Ishikawa (cell line): ENCODE results near the gene ABCC1.

Experiments used
- CREB1 ChIP-seq: IDR thresholded peaks from 2 replicates; pipeline ENCODE4 v1.6.1; 2012; ENCODE audit warnings: low read depth
- EP300 ChIP-seq: IDR thresholded peaks from 2 replicates; pipeline ENCODE4 v1.6.1; 2012; ENCODE audit warnings: borderline replicate concordance
- TAF1 ChIP-seq: IDR thresholded peaks from 2 replicates; pipeline ENCODE4 v1.6.1; 2012; ENCODE audit warnings: low read depth, mild to moderate bottlenecking
- ZBTB7A ChIP-seq: IDR thresholded peaks from 2 replicates; pipeline ENCODE4 v1.6.1; 2012; ENCODE audit warnings: low read depth
- TF ChIP-seq, protein P1 (sequence below): IDR thresholded peaks from 2 replicates; pipeline ENCODE4 v1.6.1; 2012; ENCODE audit warnings: low read depth, mild to moderate bottlenecking

GRCh38 chr16:16047761-16048160 lies 98.3 kb downstream of the ABCC1 start:
- no peak for TF ChIP-seq EP300
- no peak for TF ChIP-seq ZBTB7A
- TF ChIP-seq, protein P1, sequence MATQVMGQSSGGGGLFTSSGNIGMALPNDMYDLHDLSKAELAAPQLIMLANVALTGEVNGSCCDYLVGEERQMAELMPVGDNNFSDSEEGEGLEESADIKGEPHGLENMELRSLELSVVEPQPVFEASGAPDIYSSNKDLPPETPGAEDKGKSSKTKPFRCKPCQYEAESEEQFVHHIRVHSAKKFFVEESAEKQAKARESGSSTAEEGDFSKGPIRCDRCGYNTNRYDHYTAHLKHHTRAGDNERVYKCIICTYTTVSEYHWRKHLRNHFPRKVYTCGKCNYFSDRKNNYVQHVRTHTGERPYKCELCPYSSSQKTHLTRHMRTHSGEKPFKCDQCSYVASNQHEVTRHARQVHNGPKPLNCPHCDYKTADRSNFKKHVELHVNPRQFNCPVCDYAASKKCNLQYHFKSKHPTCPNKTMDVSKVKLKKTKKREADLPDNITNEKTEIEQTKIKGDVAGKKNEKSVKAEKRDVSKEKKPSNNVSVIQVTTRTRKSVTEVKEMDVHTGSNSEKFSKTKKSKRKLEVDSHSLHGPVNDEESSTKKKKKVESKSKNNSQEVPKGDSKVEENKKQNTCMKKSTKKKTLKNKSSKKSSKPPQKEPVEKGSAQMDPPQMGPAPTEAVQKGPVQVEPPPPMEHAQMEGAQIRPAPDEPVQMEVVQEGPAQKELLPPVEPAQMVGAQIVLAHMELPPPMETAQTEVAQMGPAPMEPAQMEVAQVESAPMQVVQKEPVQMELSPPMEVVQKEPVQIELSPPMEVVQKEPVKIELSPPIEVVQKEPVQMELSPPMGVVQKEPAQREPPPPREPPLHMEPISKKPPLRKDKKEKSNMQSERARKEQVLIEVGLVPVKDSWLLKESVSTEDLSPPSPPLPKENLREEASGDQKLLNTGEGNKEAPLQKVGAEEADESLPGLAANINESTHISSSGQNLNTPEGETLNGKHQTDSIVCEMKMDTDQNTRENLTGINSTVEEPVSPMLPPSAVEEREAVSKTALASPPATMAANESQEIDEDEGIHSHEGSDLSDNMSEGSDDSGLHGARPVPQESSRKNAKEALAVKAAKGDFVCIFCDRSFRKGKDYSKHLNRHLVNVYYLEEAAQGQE: no peak
- TF ChIP-seq TAF1: no peak
- no peak for TF ChIP-seq CREB1
